DND-41 (cell line): ENCODE measurements around the gene GSTK1.

Source experiments
- CTCF ChIP-seq: IDR thresholded peaks from 2 replicates; pipeline ENCODE4 v1.5.1; 2012; ENCODE audit warnings: borderline replicate concordance, low read length, moderate library complexity, mild to moderate bottlenecking; ENCODE audit not compliant: poor library complexity, severe bottlenecking; ENCODE audit errors: extremely low read depth
- EZH2 ChIP-seq: IDR thresholded peaks from 3 replicates; pipeline ENCODE4 v1.6.1; 2012; ENCODE audit warnings: borderline replicate concordance, low read depth, mild to moderate bottlenecking, moderate library complexity, low read length, inconsistent platforms; ENCODE audit not compliant: severe bottlenecking

GRCh38 chr7:143305423-143306070 is 42.3 kb downstream of the GSTK1 start:
- TF ChIP-seq CTCF (peak; percentile 77), EZH2 (no peak)
